HepG2 (cell line): Measurements from ENCODE around the gene SORL1-AS1.

ENCODE experiments used
- AKAP8 ChIP-seq: sonication (generic); formaldehyde crosslinking; IDR thresholded peaks from 2 replicates; pipeline ENCODE4 v1.5.1; 2020; ENCODE audit warnings: mild to moderate bottlenecking, missing genetic modification reagents
- ATF7-NPFF ChIP-seq: sonication (generic); formaldehyde crosslinking; IDR thresholded peaks from 2 replicates; pipeline ENCODE4 v1.8.1; 2023; ENCODE audit warnings: mild to moderate bottlenecking, low read depth, missing genetic modification reagents, moderate library complexity
- GLMP ChIP-seq: sonication (generic); formaldehyde crosslinking; IDR thresholded peaks from 2 replicates; pipeline ENCODE4 v1.9.0; 2021; ENCODE audit warnings: missing genetic modification reagents, mild to moderate bottlenecking, borderline replicate concordance
- KLF15 ChIP-seq: sonication (generic); formaldehyde crosslinking; IDR thresholded peaks from 2 replicates; pipeline ENCODE4 v1.8.1; 2023; ENCODE audit warnings: borderline replicate concordance, mild to moderate bottlenecking, inconsistent platforms, missing genetic modification reagents, mixed read lengths
- MEIS2 ChIP-seq: sonication (generic); formaldehyde crosslinking; IDR thresholded peaks from 2 replicates; pipeline ENCODE4 v1.9.0; 2021; ENCODE audit warnings: mild to moderate bottlenecking, missing genetic modification reagents
- MTF2 ChIP-seq: sonication (generic); formaldehyde crosslinking; IDR thresholded peaks from 2 replicates; pipeline ENCODE4 v1.5.0; 2020; ENCODE audit warnings: missing genetic modification reagents, borderline replicate concordance
- NAIF1 ChIP-seq: sonication (generic); formaldehyde crosslinking; IDR thresholded peaks from 2 replicates; pipeline ENCODE4 v1.5.0; 2020; ENCODE audit warnings: mild to moderate bottlenecking, missing genetic modification reagents, borderline replicate concordance
- TBX2 ChIP-seq: sonication (generic); formaldehyde crosslinking; IDR thresholded peaks from 2 replicates; pipeline ENCODE4 v1.5.0; 2020; ENCODE audit warnings: missing genetic modification reagents, mild to moderate bottlenecking, borderline replicate concordance
- TBX3 ChIP-seq: fragments of 450-650 bp; IDR thresholded peaks from 2 replicates; pipeline ENCODE4 v1.6.1; 2017; ENCODE audit warnings: antibody characterized with exemption, mild to moderate bottlenecking, inconsistent platforms, borderline replicate concordance
- ZFY ChIP-seq: sonication (generic); formaldehyde crosslinking; IDR thresholded peaks from 2 replicates; pipeline ENCODE4 v1.4.0; 2020; ENCODE audit warnings: missing genetic modification reagents
- ZNF124 ChIP-seq: sonication (generic); formaldehyde crosslinking; IDR thresholded peaks from 2 replicates; pipeline ENCODE4 v1.4.0; 2020; ENCODE audit warnings: missing genetic modification reagents
- ZNF460 ChIP-seq: sonication (generic); formaldehyde crosslinking; IDR thresholded peaks from 2 replicates; pipeline ENCODE4 v1.5.1; 2020; ENCODE audit warnings: missing genetic modification reagents, mild to moderate bottlenecking, borderline replicate concordance
- TF ChIP-seq, protein P1 (sequence below): sonication (generic); formaldehyde crosslinking; IDR thresholded peaks from 2 replicates; pipeline ENCODE4 v1.4.0; 2020; ENCODE audit warnings: missing genetic modification reagents, mild to moderate bottlenecking, borderline replicate concordance
- TF ChIP-seq, protein P2 (sequence below): IDR thresholded peaks from 2 replicates; pipeline ENCODE4 v1.6.1; 2016; ENCODE audit warnings: mild to moderate bottlenecking
- TF ChIP-seq, protein P3 (sequence below): sonication (generic); formaldehyde crosslinking; IDR thresholded peaks from 2 replicates; pipeline ENCODE4 v1.4.0; 2020; ENCODE audit warnings: missing genetic modification reagents, borderline replicate concordance
- TF ChIP-seq, protein P4 (sequence below): sonication (generic); formaldehyde crosslinking; IDR thresholded peaks from 2 replicates; pipeline ENCODE4 v1.4.0; 2020; ENCODE audit warnings: mild to moderate bottlenecking, missing genetic modification reagents
- TF ChIP-seq, protein P5 (sequence below): sonication (generic); formaldehyde crosslinking; IDR thresholded peaks from 2 replicates; pipeline ENCODE4 v1.4.0; 2020; ENCODE audit warnings: mild to moderate bottlenecking, missing genetic modification reagents, borderline replicate concordance

Gene SORL1-AS1

GRCh38 chr11:121459413-121460017, 6.7 kb upstream of the SORL1-AS1 start (continued):
- TF ChIP-seq, protein P1, sequence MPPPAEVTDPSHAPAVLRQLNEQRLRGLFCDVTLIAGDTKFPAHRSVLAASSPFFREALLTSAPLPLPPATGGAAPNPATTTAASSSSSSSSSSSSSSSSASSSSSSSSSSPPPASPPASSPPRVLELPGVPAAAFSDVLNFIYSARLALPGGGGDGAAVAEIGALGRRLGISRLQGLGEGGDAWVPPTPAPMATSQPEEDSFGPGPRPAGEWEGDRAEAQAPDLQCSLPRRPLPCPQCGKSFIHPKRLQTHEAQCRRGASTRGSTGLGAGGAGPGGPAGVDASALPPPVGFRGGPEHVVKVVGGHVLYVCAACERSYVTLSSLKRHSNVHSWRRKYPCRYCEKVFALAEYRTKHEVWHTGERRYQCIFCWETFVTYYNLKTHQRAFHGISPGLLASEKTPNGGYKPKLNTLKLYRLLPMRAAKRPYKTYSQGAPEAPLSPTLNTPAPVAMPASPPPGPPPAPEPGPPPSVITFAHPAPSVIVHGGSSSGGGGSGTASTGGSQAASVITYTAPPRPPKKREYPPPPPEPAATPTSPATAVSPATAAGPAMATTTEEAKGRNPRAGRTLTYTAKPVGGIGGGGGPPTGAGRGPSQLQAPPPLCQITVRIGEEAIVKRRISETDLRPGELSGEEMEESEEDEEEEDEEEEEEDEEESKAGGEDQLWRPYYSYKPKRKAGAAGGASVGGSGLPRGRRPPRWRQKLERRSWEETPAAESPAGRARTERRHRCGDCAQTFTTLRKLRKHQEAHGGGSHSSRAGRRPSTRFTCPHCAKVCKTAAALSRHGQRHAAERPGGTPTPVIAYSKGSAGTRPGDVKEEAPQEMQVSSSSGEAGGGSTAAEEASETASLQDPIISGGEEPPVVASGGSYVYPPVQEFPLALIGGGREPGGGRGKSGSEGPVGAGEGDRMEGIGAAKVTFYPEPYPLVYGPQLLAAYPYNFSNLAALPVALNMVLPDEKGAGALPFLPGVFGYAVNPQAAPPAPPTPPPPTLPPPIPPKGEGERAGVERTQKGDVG = peak; percentile 89
- TF ChIP-seq ZFY (peak; percentile 28; the same call in 1 of the 2 replicates), NAIF1 (CRISPR knock-in tag) (peak; percentile 74; the same call in 1 of the 2 replicates), MEIS2 (peak; percentile 99), ATF7-NPFF (no peak), KLF15 (CRISPR knock-in tag) (no peak), ZNF124 (CRISPR knock-in tag) (peak; percentile 97), GLMP (no peak), TBX3 (no peak), AKAP8 (CRISPR knock-in tag) (peak; percentile 95), MTF2 (CRISPR knock-in tag) (no peak; the same call in 1 of the 2 replicates), ZNF460 (no peak; the same call in 1 of the 2 replicates), TBX2 (CRISPR knock-in tag) (peak; percentile 97)
- TF ChIP-seq, protein P2, sequence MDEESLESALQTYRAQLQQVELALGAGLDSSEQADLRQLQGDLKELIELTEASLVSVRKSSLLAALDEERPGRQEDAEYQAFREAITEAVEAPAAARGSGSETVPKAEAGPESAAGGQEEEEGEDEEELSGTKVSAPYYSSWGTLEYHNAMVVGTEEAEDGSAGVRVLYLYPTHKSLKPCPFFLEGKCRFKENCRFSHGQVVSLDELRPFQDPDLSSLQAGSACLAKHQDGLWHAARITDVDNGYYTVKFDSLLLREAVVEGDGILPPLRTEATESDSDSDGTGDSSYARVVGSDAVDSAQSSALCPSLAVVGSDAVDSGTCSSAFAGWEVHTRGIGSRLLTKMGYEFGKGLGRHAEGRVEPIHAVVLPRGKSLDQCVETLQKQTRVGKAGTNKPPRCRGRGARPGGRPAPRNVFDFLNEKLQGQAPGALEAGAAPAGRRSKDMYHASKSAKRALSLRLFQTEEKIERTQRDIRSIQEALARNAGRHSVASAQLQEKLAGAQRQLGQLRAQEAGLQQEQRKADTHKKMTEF (CRISPR knock-in tag) = peak; percentile 98
- TF ChIP-seq, protein P3, sequence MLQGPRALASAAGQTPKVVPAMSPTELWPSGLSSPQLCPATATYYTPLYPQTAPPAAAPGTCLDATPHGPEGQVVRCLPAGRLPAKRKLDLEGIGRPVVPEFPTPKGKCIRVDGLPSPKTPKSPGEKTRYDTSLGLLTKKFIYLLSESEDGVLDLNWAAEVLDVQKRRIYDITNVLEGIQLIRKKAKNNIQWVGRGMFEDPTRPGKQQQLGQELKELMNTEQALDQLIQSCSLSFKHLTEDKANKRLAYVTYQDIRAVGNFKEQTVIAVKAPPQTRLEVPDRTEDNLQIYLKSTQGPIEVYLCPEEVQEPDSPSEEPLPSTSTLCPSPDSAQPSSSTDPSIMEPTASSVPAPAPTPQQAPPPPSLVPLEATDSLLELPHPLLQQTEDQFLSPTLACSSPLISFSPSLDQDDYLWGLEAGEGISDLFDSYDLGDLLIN (CRISPR knock-in tag) = peak; percentile 69; the same call in 1 of the 2 replicates
- TF ChIP-seq, protein P4, sequence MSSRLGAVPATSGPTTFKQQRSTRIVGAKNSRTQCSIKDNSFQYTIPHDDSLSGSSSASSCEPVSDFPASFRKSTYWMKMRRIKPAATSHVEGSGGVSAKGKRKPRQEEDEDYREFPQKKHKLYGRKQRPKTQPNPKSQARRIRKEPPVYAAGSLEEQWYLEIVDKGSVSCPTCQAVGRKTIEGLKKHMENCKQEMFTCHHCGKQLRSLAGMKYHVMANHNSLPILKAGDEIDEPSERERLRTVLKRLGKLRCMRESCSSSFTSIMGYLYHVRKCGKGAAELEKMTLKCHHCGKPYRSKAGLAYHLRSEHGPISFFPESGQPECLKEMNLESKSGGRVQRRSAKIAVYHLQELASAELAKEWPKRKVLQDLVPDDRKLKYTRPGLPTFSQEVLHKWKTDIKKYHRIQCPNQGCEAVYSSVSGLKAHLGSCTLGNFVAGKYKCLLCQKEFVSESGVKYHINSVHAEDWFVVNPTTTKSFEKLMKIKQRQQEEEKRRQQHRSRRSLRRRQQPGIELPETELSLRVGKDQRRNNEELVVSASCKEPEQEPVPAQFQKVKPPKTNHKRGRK (CRISPR knock-in tag) = no peak
- TF ChIP-seq, protein P5, sequence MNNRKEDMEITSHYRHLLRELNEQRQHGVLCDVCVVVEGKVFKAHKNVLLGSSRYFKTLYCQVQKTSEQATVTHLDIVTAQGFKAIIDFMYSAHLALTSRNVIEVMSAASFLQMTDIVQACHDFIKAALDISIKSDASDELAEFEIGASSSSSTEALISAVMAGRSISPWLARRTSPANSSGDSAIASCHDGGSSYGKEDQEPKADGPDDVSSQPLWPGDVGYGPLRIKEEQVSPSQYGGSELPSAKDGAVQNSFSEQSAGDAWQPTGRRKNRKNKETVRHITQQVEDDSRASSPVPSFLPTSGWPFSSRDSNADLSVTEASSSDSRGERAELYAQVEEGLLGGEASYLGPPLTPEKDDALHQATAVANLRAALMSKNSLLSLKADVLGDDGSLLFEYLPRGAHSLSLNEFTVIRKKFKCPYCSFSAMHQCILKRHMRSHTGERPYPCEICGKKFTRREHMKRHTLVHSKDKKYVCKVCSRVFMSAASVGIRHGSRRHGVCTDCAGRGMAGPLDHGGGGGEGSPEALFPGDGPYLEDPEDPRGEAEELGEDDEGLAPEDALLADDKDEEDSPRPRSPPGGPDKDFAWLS (CRISPR knock-in tag) = no peak
